HCT116 (cell line): ENCODE results near the gene GBF1. TPM values are rescaled to one million over a fixed set of nuclear protein-coding genes. Genes with fewer than 3 reads are reported as not detected.

Experiments used
- ATAC-seq: fragments of 200-7000 bp; cut with Tn5 transposase; 2 replicates; pipeline ENCODE4 v1.9.1; 2020; ENCODE audit warnings: mild to moderate bottlenecking, moderate library complexity
- BruUV-seq: library from RNA; stranded (reverse); fragments of 400-500 nt; replicated peaks from 2 replicates; lab custom pipeline; 2021; lab: Mats Ljungman, UMichigan
- CTCF ChIA-PET: fragments of 300-600 bp; sonication (Branson Sonifier 250); formaldehyde crosslinking; loops from one replicate; lab custom pipeline; 2021; ENCODE audit warnings: antibody characterized with exemption; lab: Charles Lee
- POLR2A ChIA-PET: fragments of 300-600, 350-600 bp; sonication (Branson Sonifier 250); formaldehyde crosslinking; loops from one replicate; lab custom pipeline; 2021; ENCODE audit warnings: antibody characterized with exemption; lab: Charles Lee
- RAD21 ChIA-PET, 2 experiments: fragments of 300-600 bp; sonication (Branson Sonifier 250); formaldehyde crosslinking; loops; one replicate each; lab custom pipeline; 2023; ENCODE audit warnings: low total read pairs in 2 of 2; ENCODE audit not compliant: uncharacterized antibody in 2 of 2, unreplicated experiment in 2 of 2, low non-redundant PET in 1 of 2; lab: Charles Lee
- DNase-seq: peaks from one replicate; pipeline ENCODE4 v3.0.0-alpha.2; 2010; ENCODE audit warnings: low read depth, low spot score
- H2AFZ ChIP-seq: fragments of 200-600 bp; shearing (Covaris generic), sonication (generic); 2 replicates; pipeline ENCODE4 v1.6.1; 2017; ENCODE audit warnings: low read depth, mixed run types, mixed read lengths, antibody characterized with exemption, low read length; ENCODE audit not compliant: poor library complexity, severe bottlenecking
- H3K27ac ChIP-seq: 2 replicates; pipeline ENCODE4 v1.5.1; 2012; ENCODE audit warnings: low read depth, low read length
- H3K27me3 ChIP-seq: fragments of 200-600 bp; sonication (generic); 2 replicates; pipeline ENCODE4 v1.6.1; 2016; ENCODE audit warnings: mixed run types, low read length, mixed read lengths; ENCODE audit not compliant: insufficient read depth
- H3K36me3 ChIP-seq, 2 experiments: fragments of 200-500 bp in 1 of 2; fragments of 200-600 bp in 1 of 2; sonication (Bioruptor generic) in 1 of 2; sonication (generic) in 1 of 2; 2 replicates each; pipeline versions ENCODE4 v1.5.1 to v1.6.1; 2014 to 2016; ENCODE audit warnings: low read length in 2 of 2, inconsistent platforms in 1 of 2, mixed read lengths in 1 of 2, mixed run types in 1 of 2; ENCODE audit not compliant: insufficient read depth in 2 of 2, control insufficient read depth in 1 of 2
- H3K4me1 ChIP-seq, 2 experiments: fragments of 200-600 bp in 1 of 2; sonication (generic) in 1 of 2; 2 replicates each; pipeline versions ENCODE4 v1.5.1 to v1.6.1; 2012 to 2017; ENCODE audit warnings: low read length in 2 of 2, inconsistent platforms in 1 of 2, mild to moderate bottlenecking in 1 of 2, mixed read lengths in 1 of 2, mixed run types in 1 of 2, moderate library complexity in 1 of 2; ENCODE audit not compliant: insufficient read depth in 2 of 2, control insufficient read depth in 1 of 2
- H3K4me2 ChIP-seq: fragments of 200-600 bp; sonication (generic); 2 replicates; pipeline ENCODE4 v1.6.1; 2017; ENCODE audit warnings: mixed run types, low read length, mixed read lengths
- H3K4me3 ChIP-seq, 2 experiments: fragments of 200-600 bp in 1 of 2; sonication (generic) in 1 of 2; replicated peaks in 1 of 2; 2 replicates each; pipeline ENCODE4 v1.5.1; 2011 to 2016; ENCODE audit warnings: low read length in 2 of 2, control low read depth in 1 of 2, low read depth in 1 of 2, mild to moderate bottlenecking in 1 of 2, mixed read lengths in 1 of 2, mixed run types in 1 of 2
- H3K79me2 ChIP-seq: fragments of 200-600 bp; sonication (generic); 2 replicates; pipeline ENCODE4 v1.6.1; 2017; ENCODE audit warnings: mild to moderate bottlenecking, mixed run types, low read length, moderate library complexity, mixed read lengths; ENCODE audit not compliant: insufficient read depth
- H3K9ac ChIP-seq: fragments of 200-600 bp; sonication (generic); 2 replicates; pipeline ENCODE4 v1.6.1; 2016; ENCODE audit warnings: low read length, mixed read lengths
- H3K9me2 ChIP-seq: fragments of 200-600 bp; sonication (generic), shearing (Covaris generic); 2 replicates; pipeline ENCODE4 v1.6.1; 2017; ENCODE audit warnings: mixed run types, mild to moderate bottlenecking, moderate library complexity; ENCODE audit not compliant: insufficient read depth
- H3K9me3 ChIP-seq, 2 experiments: fragments of 200-500 bp in 1 of 2; fragments of 200-600 bp in 1 of 2; sonication (Bioruptor generic) in 1 of 2; sonication (generic) in 1 of 2; 2 replicates each; pipeline ENCODE4 v1.6.1; 2014 to 2017; ENCODE audit warnings: low read length in 2 of 2, mixed read lengths in 2 of 2, inconsistent platforms in 1 of 2, low read depth in 1 of 2, mild to moderate bottlenecking in 1 of 2, mixed run types in 1 of 2, moderate library complexity in 1 of 2; ENCODE audit not compliant: control insufficient read depth in 1 of 2, insufficient read depth in 1 of 2
- H4K20me1 ChIP-seq: fragments of 200-600 bp; sonication (generic), shearing (Covaris generic); 2 replicates; pipeline ENCODE4 v1.6.1; 2017; ENCODE audit warnings: mixed run types, mild to moderate bottlenecking, moderate library complexity; ENCODE audit not compliant: insufficient read depth
- CEBPB ChIP-seq: IDR thresholded peaks from 2 replicates; pipeline ENCODE4 v1.6.1; 2012; ENCODE audit warnings: low read depth
- CTCF ChIP-seq, 3 experiments: fragments of 200-600 bp in 1 of 3; sonication (generic) in 1 of 3; IDR thresholded peaks in 2 of 3; conservative IDR thresholded peaks in 1 of 3; 2 replicates each; pipeline ENCODE4 v1.5.1; 2012 to 2017; ENCODE audit warnings: low read depth in 2 of 3, low read length in 2 of 3, antibody characterized with exemption in 1 of 3, borderline replicate concordance in 1 of 3, control low read depth in 1 of 3, mild to moderate bottlenecking in 1 of 3, mixed read lengths in 1 of 3, mixed run types in 1 of 3, moderate library complexity in 1 of 3; ENCODE audit not compliant: insufficient read depth in 1 of 3
- ELF1 ChIP-seq: IDR thresholded peaks from 2 replicates; pipeline ENCODE4 v1.6.1; 2012; ENCODE audit warnings: low read depth, borderline replicate concordance
- EZH2 ChIP-seq: fragments of 200-600 bp; sonication (generic); IDR thresholded peaks from 2 replicates; pipeline ENCODE4 v1.6.1; 2017; ENCODE audit warnings: antibody characterized with exemption, mixed run types
- EZH2phosphoT487 ChIP-seq: fragments of 200-600 bp; IDR thresholded peaks from 2 replicates; pipeline ENCODE4 v1.6.1; 2018; ENCODE audit warnings: antibody characterized with exemption, borderline replicate concordance
- FOSL1 ChIP-seq: IDR thresholded peaks from 2 replicates; pipeline ENCODE4 v1.6.1; 2012; ENCODE audit warnings: low read depth
- MAX ChIP-seq: IDR thresholded peaks from 2 replicates; pipeline ENCODE4 v1.6.1; 2012
- RAD21 ChIP-seq: IDR thresholded peaks from 2 replicates; pipeline ENCODE4 v1.6.1; 2012; ENCODE audit warnings: low read depth, mild to moderate bottlenecking
- REST ChIP-seq: IDR thresholded peaks from 2 replicates; pipeline ENCODE4 v1.6.1; 2012; ENCODE audit warnings: low read depth
- SP1 ChIP-seq: IDR thresholded peaks from 2 replicates; pipeline ENCODE4 v1.6.1; 2012; ENCODE audit warnings: low read depth
- SRF ChIP-seq: IDR thresholded peaks from 2 replicates; pipeline ENCODE4 v1.6.1; 2012; ENCODE audit warnings: low read depth
- TCF7L2 ChIP-seq: IDR thresholded peaks from 2 replicates; pipeline ENCODE4 v1.7.0; 2011; ENCODE audit warnings: borderline replicate concordance, inconsistent platforms; ENCODE audit not compliant: insufficient read depth, insufficient read length; ENCODE audit errors: extremely low read depth
- YY1 ChIP-seq: IDR thresholded peaks from 2 replicates; pipeline ENCODE4 v1.6.1; 2011; ENCODE audit warnings: low read length, low read depth, moderate library complexity, mild to moderate bottlenecking; ENCODE audit not compliant: insufficient replicate concordance; ENCODE audit errors: extremely low read depth
- ZBTB33 ChIP-seq: IDR thresholded peaks from 2 replicates; pipeline ENCODE4 v1.6.1; 2011; ENCODE audit warnings: mild to moderate bottlenecking, low read length, moderate library complexity; ENCODE audit not compliant: insufficient replicate concordance; ENCODE audit errors: extremely low read depth
- ZNF274 ChIP-seq: fragments of 200-500 bp; sonication (Bioruptor generic); IDR thresholded peaks from 2 replicates; pipeline ENCODE4 v1.6.1; 2014; ENCODE audit warnings: mild to moderate bottlenecking, low read depth, low read length, inconsistent platforms
- intact Hi-C: fragments of 100-400 bp; cut with micrococcal nuclease; formaldehyde crosslinking; loops from 2 replicates; pipeline ENCODE4 v1.10.0; 2022
- total RNA-seq: library from RNA; stranded (reverse); gene quantifications from one replicate; pipeline ENCODE4 v1.2.1, GENCODE V29; 2021; ENCODE audit not compliant: unreplicated experiment

GBF1 gene
- total RNA-seq, 1 experiment from 2014 or later, result 58.9 TPM

GRCh38 chr10:102398172-102399020 is 153.1 kb downstream of the GBF1 start:
- intact Hi-C loops, result loop anchor here (1.0 kb wide), 2 partner anchors 169 to 229 kb away; no protein-coding TSS in a partner anchor
- Histone ChIP-seq H3K36me3 (peaks cover 11 to 26% of the 10 kb centered on the region in 2 experiments; a peak in 3 of 4 replicates), H3K9me3 (no peaks in the 10 kb centered on the region), H3K9ac (peak overlapping the region; percentile 81), H3K79me2 (peaks cover 13% of the 10 kb centered on the region; the same call in 1 of the 2 replicates), H2AFZ (no peak overlapping the region), H3K4me3 (peak overlapping the region; percentile 45 to 63), H3K4me2 (peak overlapping the region; percentile 88), H4K20me1 (no peaks in the 10 kb centered on the region), H3K4me1 (peaks cover 24 to 74% of the 10 kb centered on the region in 2 experiments), H3K27me3 (no peaks in the 10 kb centered on the region), H3K27ac (peak overlapping the region; percentile 52), H3K9me2 (no peaks in the 10 kb centered on the region)
- BruUV-seq, result no TSS peak
- ChIA-PET CTCF (interaction anchor here (0.9 to 9.3 kb wide), 10 partner anchors 7 to 229 kb away, joined by 3 to 154 read pairs (median 9); partner anchors contain the start of genes ELOVL3 and FBXL15), POLR2A (interaction anchor here (1.0 to 3.5 kb wide), 6 partner anchors 9 to 229 kb away, joined by 3 to 15 read pairs (median 6); partner anchors contain the start of genes C10orf95 and FBXL15), RAD21 (interaction anchor here (0.7 to 1.3 kb wide), 4 partner anchors 46 to 241 kb away, joined by 3 to 5 read pairs (median 4); no protein-coding TSS in a partner anchor)
- ATAC-seq, result no peak
- no peak for DNase-seq
- TF ChIP-seq ZNF274, result no peak
- TF ChIP-seq TCF7L2, result no peak
- TF ChIP-seq SRF, result no peak
- TF ChIP-seq CEBPB, result no peak
- no peak for TF ChIP-seq SP1
- no peak for TF ChIP-seq YY1
- no peak for TF ChIP-seq EZH2phosphoT487
- TF ChIP-seq FOSL1, result no peak
- no peak for TF ChIP-seq ZBTB33
- no peak for TF ChIP-seq EZH2
- TF ChIP-seq ELF1, result no peak
- TF ChIP-seq CTCF (IDR thresholded peaks at IDR 0.05 in 2 of 3, conservative IDR thresholded peaks at IDR 0.05 in 1 of 3; ENCODE audit: borderline replicate concordance in 1 of 3, insufficient read depth in 1 of 3, low read depth in 2 of 3, low read length in 2 of 3), result no peak
- no peak for TF ChIP-seq MAX
- no peak for TF ChIP-seq RAD21
- TF ChIP-seq REST, result no peak
